Neuron (in vitro differentiated cells): ENCODE data around the gene SZRD1.
"Not testable (repeated sequence)": the region's sequence is repeated elsewhere in the genome, so short reads cannot be mapped to it uniquely, and the experiment has no call there.

Source experiments
- H2AFZ ChIP-seq: one replicate; pipeline ENCODE4 v1.6.1; 2013; ENCODE audit warnings: low read depth, mild to moderate bottlenecking, inconsistent platforms, low read length, moderate library complexity
- H3K27me3 ChIP-seq: one replicate; pipeline ENCODE4 v1.6.1; 2013; ENCODE audit warnings: low read length; ENCODE audit not compliant: insufficient read depth
- H3K36me3 ChIP-seq: one replicate; pipeline ENCODE4 v1.6.1; 2013; ENCODE audit warnings: low read length; ENCODE audit not compliant: insufficient read depth
- H3K4me1 ChIP-seq: one replicate; pipeline ENCODE4 v1.6.1; 2013; ENCODE audit warnings: low read length; ENCODE audit not compliant: insufficient read depth
- H3K4me3 ChIP-seq: 2 replicates; pipeline ENCODE4 v1.5.1; 2013; ENCODE audit warnings: mild to moderate bottlenecking, low read length, moderate library complexity
- H3K9me3 ChIP-seq: one replicate; pipeline ENCODE4 v1.6.1; 2013; ENCODE audit warnings: low read length

The SZRD1 gene, protein sequence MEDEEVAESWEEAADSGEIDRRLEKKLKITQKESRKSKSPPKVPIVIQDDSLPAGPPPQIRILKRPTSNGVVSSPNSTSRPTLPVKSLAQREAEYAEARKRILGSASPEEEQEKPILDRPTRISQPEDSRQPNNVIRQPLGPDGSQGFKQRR

DNA sequence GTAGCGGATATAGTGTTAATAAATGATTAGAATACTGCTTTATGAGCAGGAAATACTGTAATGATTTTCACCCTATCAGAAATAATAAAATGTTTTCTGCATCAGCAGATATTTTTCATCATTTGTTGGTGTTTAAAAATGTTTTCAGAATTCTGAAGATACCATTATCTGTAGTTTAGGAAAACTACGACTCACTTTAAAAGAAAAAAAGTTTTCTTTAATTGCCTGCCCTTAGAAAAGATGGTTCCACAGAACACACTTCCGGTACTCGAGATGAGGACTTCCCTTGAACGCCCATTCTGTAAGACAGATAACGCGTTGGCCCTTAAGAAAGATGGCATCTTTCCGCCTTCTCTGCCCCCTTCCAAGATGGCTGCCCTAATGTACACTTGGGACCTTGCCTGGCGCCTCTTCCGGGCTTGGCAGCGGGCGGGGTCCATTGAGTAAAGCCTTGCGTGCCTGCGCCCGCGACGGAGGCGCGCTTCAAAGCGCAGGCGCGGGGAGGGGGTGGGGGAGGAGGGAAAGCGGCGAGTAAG is at the start of gene SZRD1:
Gene SZRD1, plus strand, starts transcription at position 521 of the 536 bp plus-strand sequence. CDS start 16 bp downstream, outside the sequence.
- Histone ChIP-seq H2AFZ (peak within 1 kb of the TSS; percentile 91), H3K4me3 (peak within 1 kb of the TSS; percentile 83), H3K27me3 (no peaks in the 10 kb centered on the region), H3K36me3 (peaks cover 3% of the 10 kb centered on the region), H3K4me1 (peaks cover 14% of the 10 kb centered on the region), H3K9me3 (no peaks in the 10 kb centered on the region)

DNA sequence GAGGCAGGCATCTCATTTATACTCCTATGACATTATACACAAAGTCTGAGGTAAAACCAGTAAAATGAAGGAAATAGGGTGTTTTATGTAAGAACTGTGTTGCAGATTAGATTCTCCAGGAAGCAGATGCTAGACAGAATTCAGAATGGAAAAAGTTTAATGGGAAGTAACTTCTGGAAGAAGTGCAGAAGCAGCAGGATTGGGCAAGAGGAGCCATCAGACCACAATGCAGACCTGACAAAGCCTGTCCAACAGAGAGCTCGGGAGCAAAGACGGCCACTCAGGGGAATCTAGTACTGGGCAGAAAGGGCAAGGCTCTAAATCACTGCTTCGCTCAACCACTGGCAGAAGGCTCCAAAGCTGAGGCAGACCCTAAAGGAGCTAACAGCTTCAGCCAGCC is 48.5 kb upstream of the SZRD1 start:
- no peaks in the 10 kb centered on the region for H3K27me3 ChIP-seq
- no peaks in the 10 kb centered on the region for H3K9me3 ChIP-seq
- H2AFZ ChIP-seq: no peak overlapping the region
- H3K4me1 ChIP-seq: no peaks in the 10 kb centered on the region
- peaks cover 18% of the 10 kb centered on the region for H3K36me3 ChIP-seq
- no peak overlapping the region for H3K4me3 ChIP-seq

DNA sequence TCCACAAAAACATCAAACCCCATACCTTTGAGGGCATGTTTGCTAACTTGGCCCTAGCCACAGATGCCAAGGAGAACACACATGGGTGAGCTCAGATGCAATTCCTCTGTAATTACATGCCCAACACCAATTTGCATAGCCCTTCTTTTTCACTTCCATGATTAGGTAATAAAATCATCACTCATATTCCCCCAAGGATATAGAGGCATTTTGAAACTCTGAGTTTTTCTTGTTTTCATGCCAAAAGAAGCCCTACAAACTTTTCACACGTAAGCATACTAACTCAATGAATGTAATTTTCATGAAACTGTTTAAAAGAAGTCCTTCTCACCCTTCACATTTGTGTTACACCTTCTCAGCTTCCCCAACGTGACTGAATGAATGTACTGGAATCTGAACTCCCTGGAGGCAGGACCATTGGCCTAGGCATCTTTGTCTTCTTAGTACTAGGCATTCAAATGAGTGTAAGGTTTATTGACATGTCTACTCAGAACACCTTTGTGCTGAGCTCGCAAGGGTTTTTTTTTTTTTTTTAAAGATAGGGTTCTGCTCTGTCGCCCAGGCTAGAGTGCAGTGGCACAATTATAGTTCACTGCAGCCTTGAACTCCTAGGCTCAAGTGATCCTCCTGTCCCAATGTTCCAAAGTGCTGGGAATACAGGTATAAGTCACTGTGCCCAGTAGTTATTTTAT is 45.7 kb upstream of the SZRD1 start:
- H3K9me3 ChIP-seq: no peaks in the 10 kb centered on the region
- H3K4me3 ChIP-seq: no peak overlapping the region
- H3K27me3 ChIP-seq: no peaks in the 10 kb centered on the region
- no peak overlapping the region for H2AFZ ChIP-seq
- peaks cover 4% of the 10 kb centered on the region for H3K36me3 ChIP-seq
- no peaks in the 10 kb centered on the region for H3K4me1 ChIP-seq

DNA sequence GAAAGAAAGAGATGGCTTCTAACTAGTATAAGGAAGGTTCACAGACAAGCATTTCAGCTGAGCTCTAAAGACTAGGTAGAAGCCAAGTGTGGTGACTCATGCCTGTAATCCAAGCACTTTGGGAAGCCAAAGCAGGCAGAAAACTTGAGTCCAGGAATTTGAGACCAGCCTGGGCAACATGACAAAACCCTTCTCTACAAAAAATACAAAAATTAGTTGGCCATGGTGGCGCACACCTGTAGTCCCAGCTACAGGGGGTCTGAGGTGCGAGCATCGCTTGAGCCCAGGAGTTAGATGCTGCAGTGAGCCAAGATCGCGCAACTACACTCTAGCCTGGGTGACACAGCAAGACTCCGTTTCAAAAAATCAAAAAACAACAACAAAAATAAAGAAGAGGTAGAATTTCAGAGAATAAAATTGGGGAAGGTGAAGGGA is 42.6 kb upstream of the SZRD1 start:
- Histone ChIP-seq H3K4me3 (no peak overlapping the region), H3K27me3 (no peaks in the 10 kb centered on the region), H3K9me3 (no peaks in the 10 kb centered on the region), H2AFZ (no peak overlapping the region), H3K4me1 (no peaks in the 10 kb centered on the region), H3K36me3 (peaks cover 14% of the 10 kb centered on the region)

DNA sequence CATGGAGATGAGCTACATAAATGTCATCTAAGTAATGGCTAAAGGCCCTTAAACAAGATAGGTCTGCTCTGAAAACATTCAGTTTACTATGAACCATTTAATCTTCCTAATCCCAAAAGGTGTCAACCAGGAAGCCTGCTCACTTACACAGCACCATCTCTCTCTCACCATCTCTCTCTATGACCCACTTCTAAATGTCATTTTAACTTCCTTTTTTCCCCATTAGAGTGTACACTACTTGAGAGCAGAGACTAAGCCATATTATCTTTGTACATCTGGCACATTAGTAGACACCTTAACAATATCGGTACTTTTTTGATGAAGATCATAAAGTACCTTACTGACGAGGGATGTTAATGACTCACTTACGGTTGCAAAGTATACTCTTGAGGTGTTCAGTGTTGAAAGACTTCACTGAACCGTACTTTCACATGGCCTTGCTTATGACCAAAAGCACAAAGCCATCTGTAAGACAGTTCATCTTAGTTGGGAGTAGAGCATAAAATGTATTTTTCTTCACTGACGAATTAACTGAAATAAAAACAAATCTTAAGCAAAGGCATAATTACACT is 40.1 kb upstream of the SZRD1 start:
- H3K9me3 ChIP-seq: no peaks in the 10 kb centered on the region

DNA sequence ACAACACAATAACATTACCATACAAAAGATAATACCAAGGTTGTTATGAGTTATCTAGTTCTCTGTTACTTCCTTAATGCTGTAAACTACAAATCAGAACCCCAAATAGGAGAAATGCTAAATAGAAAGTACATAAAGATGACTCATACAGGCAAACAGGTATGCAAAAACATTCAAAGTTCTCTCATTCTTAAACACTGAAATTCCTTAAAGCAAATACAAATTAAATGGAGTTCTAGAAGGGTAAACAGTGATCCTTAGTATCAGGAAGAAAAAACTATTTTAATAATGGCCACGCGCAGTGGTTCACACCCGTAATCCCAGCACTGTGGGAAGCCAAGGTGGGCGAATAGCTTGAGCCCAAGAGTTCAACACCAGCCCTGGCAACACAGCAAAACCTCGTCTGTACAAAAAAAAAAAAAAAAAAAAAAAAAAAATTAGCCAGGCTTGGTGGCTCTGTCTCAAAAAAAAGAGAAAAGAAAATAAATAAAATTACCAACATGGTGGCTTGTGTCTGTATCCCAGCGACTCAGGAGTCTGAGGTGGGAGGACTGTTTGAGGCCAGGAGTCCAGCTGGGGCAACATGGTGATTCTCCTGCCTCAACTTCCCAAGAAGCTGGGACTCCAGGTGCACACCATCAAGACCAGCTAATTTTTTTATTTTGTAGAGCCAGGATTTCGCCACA is 32.2 kb upstream of the SZRD1 start:
- Histone ChIP-seq H3K4me1 (no peaks in the 10 kb centered on the region), H3K4me3 (no peak overlapping the region)

More for the DNA sequence above, 40.1 kb upstream of the SZRD1 start:
- Histone ChIP-seq H3K36me3 (peaks cover 14% of the 10 kb centered on the region), H3K27me3 (no peaks in the 10 kb centered on the region), H2AFZ (no peak overlapping the region), H3K4me3 (no peak overlapping the region), H3K4me1 (no peaks in the 10 kb centered on the region)

DNA sequence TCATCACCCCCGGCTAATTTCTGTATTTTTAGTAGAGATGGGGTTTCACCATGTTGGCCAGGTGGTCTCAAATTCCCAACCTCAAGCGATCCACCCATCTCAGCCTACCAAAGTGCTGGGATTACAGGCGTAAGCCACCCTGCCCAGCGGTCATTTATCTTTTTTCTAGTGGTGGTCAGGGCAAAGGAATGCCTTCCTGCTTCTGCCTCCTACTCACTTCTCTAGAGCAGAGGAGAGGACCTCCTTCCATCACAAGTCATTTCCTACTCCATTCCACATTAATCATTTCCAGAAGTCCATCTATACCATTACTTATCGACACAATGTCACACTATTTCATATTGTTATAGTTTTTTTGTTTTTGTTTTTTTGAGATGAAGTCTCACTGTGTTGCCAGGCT is 28.1 kb upstream of the SZRD1 start:
- Histone ChIP-seq H3K27me3 (no peaks in the 10 kb centered on the region), H3K9me3 (no peaks in the 10 kb centered on the region), H3K4me3 (no peak overlapping the region), H3K4me1 (no peaks in the 10 kb centered on the region), H2AFZ (no peak overlapping the region), H3K36me3 (peaks cover 12% of the 10 kb centered on the region)

More for the DNA sequence above, 32.2 kb upstream of the SZRD1 start:
- Histone ChIP-seq H2AFZ (no peak overlapping the region), H3K36me3 (peaks cover 2% of the 10 kb centered on the region), H3K9me3 (no peaks in the 10 kb centered on the region), H3K27me3 (no peaks in the 10 kb centered on the region)

DNA sequence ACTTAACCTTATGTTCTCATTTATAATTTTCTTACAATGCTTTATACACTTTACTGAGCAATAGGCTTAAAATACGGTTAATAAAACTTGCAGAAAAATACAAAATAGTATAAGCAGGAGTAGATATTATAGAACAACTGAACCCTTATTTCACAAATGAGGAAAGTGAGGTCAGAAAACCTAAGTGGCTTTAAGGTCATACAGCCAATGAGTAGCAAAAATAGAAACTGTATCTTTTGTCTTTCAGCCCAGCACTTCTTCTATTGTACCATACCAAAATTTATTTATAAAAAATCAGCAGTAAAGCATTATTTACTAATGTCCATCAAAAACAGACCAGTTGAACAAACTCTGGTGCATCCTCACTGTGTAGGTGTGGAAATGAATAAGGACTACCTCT is 26.4 kb upstream of the SZRD1 start:
- Histone ChIP-seq H2AFZ (no peak overlapping the region), H3K4me3 (no peak overlapping the region), H3K4me1 (no peaks in the 10 kb centered on the region), H3K9me3 (no peaks in the 10 kb centered on the region), H3K27me3 (no peaks in the 10 kb centered on the region), H3K36me3 (peaks cover 12% of the 10 kb centered on the region)

DNA sequence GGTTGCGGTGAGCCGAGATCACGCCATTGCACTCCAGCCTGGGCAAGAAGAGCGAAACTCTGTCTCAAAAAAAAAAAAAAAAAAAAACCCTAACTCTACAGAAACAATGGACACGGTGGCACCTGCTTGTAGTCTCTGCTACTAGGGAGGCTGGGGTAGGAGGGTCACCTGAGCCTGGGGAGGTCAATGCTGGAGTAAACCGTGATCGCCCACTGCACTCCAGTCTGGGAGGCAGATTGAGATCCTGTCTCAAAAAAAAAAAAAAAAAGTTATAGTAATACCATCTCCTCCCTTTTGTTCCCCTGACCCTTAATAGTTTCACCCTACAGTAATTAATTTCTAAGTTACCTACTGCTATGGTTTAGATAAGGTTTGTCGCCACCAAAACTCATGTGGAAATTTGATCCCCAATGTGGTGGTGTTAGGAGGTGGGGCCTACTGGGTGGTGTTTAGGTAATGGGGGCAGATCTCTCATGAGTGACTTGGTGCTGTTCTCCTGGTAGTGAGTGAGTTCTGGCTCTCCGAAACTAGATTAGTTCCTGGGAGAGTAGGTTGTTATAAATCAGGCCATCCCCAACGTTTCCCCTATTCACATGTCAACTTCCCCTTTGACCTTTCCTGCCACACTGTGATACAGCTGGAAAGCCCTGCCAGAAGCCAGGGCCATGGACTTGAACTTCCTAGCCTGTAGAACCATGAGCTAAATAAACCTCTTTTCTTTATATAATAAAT is 24.5 kb upstream of the SZRD1 start:
- no peak overlapping the region for H3K4me3 ChIP-seq
- no peak overlapping the region for H2AFZ ChIP-seq
- H3K27me3 ChIP-seq: no peaks in the 10 kb centered on the region
- H3K4me1 ChIP-seq: no peaks in the 10 kb centered on the region
- H3K36me3 ChIP-seq: peaks cover 12% of the 10 kb centered on the region
- no peaks in the 10 kb centered on the region for H3K9me3 ChIP-seq

DNA sequence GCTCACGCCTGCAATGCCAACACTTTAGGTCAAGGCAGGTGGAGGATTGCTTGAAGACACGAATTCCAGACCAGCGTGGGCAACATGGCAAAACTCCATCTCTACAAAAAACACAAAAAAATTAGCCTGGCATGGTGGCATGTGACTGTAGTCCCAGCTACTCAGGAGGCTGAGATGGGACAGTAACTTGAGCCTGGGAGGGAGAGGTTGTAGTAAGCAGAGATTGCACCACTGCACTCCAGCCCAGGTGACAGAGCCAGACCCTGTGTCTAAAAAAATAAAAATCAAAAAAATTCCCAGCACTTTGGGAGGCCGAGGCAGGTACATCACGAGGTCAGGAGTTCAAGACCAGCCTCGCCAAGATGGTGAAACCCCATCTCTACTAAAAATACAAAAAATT is 23.8 kb upstream of the SZRD1 start:
- H3K4me3 ChIP-seq, H2AFZ ChIP-seq, H3K4me1 ChIP-seq, H3K27me3 ChIP-seq, H3K9me3 ChIP-seq: not testable (repeated sequence)
- peaks cover 12% of the 10 kb centered on the region for H3K36me3 ChIP-seq

DNA sequence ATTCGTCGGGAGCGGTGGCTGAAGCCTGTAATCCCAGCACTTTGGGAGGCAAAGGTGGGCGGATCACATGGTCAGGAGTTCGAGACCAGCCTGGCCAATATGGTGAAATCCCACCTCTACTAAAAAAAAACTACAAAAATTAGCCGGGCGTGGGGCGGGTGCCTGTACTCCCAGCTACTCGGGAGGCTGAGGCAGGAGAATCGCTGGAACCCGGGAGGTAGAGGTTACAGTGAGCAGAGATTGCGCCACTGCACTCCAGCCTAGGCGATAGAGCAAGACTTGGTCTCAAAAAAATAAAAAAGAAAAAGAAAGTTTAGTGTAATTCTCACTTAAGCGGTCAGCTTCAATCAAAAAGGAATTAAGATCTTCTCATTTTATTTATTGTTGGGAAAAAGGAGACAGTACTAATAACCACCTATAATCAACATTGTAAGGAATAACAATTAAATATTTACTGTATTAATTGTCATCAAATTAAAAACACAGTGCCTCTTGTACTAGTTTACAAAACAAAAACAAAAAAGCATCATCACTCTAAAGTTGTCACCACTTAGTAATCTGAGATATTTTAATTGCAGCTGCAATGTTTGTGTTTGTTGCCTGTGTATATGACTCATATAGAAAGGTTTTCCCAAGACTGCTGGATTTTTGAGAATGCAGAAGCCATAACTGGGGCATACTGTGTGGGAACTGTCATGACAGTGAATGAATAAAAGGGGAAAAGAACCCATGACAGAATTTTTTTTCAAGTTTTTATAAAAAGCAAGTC is 18.4 kb upstream of the SZRD1 start:
- no peak overlapping the region for H2AFZ ChIP-seq
- H3K4me3 ChIP-seq: no peak overlapping the region
- H3K9me3 ChIP-seq: no peaks in the 10 kb centered on the region
- H3K4me1 ChIP-seq: peaks cover 21% of the 10 kb centered on the region
- H3K27me3 ChIP-seq: no peaks in the 10 kb centered on the region
- H3K36me3 ChIP-seq: no peaks in the 10 kb centered on the region

DNA sequence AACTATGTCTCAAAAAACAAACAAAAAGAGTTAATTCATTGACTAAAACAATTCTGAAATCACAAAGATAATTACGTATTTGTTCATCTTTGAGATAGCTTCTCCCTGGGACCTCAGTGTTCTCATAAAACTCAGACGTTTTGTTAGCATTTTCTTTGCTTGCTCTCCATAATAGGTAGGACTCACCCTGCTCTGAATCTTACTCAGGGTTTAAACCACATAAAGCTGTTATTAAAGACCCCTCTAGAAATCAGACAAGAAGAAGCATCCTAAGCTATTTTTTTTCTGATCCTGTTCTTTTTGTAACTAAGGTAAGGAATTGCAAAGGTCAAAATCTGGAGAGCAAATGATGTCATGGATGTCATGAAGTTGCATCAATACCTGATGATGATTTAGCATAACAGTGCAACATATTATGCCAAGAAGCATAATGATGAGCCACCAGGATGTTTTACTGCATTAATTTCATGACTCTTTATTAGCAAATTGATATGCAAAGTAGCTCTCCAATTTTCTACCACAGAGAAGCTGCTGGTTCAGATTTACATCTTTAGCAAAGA is 17.1 kb upstream of the SZRD1 start:
- Histone ChIP-seq H2AFZ (no peak overlapping the region), H3K27me3 (no peaks in the 10 kb centered on the region), H3K4me3 (peak overlapping the region; percentile 74), H3K9me3 (no peaks in the 10 kb centered on the region), H3K4me1 (peaks cover 21% of the 10 kb centered on the region), H3K36me3 (no peaks in the 10 kb centered on the region)
